ENCODE measurements around the gene DHX15. TPM values are rescaled to one million over a fixed set of nuclear protein-coding genes. Genes with fewer than 3 reads are reported as not detected.

DHX15 gene
- total and polyA plus RNA-seq, 2 experiments from 2014 or later = 226 to 372 TPM

- H3K4me3 Mint-ChIP-seq = no peak overlapping the region
These were observed 40.0 kb upstream of the DHX15 start for GRCh38 chr4:24624381-24624780.

More at GRCh38 chr4:24624381-24624780, 40.0 kb upstream of the DHX15 start:
- Histone ChIP-seq H3K4me1 (ENCODE audit: insufficient read depth) (peaks cover 13% of the 10 kb centered on the region), H3K79me2 (replicated peaks; ENCODE audit: insufficient read depth) (no peaks in the 10 kb centered on the region), H3K27ac (ENCODE audit: low read depth) (no peak overlapping the region), H2AFZ (0 out of 2 replicates have a peak overlapping the region, but pooled peaks have one; percentile 21), H3K36me3 (ENCODE audit: insufficient read depth) (no peaks in the 10 kb centered on the region), H3K4me2 (no peak overlapping the region), H3F3A (replicated peaks; ENCODE audit: low read depth) (no peaks in the 10 kb centered on the region), H3K4me3 (no peak overlapping the region), H3K9me2 (ENCODE audit: insufficient read depth) (no peaks in the 10 kb centered on the region), H4K20me1 (replicated peaks; ENCODE audit: insufficient read depth) (no peaks in the 10 kb centered on the region), H3K27me3 (ENCODE audit: insufficient read depth) (no peaks in the 10 kb centered on the region)
- Mint-ChIP-seq H3K27me3 (ENCODE audit: insufficient read depth, low read depth, poor library complexity) (peaks cover 3% of the 10 kb centered on the region), H3K9me3 (peaks cover 19% of the 10 kb centered on the region), H3K4me1 (peaks cover 12% of the 10 kb centered on the region; the same call in 2 of the 3 replicates), H3K36me3 (ENCODE audit: low read depth) (peaks cover 12% of the 10 kb centered on the region), H3K27ac (no peak overlapping the region)
- TF ChIP-seq, protein P1, sequence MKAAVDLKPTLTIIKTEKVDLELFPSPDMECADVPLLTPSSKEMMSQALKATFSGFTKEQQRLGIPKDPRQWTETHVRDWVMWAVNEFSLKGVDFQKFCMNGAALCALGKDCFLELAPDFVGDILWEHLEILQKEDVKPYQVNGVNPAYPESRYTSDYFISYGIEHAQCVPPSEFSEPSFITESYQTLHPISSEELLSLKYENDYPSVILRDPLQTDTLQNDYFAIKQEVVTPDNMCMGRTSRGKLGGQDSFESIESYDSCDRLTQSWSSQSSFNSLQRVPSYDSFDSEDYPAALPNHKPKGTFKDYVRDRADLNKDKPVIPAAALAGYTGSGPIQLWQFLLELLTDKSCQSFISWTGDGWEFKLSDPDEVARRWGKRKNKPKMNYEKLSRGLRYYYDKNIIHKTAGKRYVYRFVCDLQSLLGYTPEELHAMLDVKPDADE (IDR thresholded peaks at IDR 0.05) = no peak
- TF ChIP-seq NANOG (IDR thresholded peaks at IDR 0.05; ENCODE audit: borderline replicate concordance) = no peak
- TF ChIP-seq, protein P2, sequence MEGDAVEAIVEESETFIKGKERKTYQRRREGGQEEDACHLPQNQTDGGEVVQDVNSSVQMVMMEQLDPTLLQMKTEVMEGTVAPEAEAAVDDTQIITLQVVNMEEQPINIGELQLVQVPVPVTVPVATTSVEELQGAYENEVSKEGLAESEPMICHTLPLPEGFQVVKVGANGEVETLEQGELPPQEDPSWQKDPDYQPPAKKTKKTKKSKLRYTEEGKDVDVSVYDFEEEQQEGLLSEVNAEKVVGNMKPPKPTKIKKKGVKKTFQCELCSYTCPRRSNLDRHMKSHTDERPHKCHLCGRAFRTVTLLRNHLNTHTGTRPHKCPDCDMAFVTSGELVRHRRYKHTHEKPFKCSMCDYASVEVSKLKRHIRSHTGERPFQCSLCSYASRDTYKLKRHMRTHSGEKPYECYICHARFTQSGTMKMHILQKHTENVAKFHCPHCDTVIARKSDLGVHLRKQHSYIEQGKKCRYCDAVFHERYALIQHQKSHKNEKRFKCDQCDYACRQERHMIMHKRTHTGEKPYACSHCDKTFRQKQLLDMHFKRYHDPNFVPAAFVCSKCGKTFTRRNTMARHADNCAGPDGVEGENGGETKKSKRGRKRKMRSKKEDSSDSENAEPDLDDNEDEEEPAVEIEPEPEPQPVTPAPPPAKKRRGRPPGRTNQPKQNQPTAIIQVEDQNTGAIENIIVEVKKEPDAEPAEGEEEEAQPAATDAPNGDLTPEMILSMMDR (conservative IDR thresholded peaks at IDR 0.05; ENCODE audit: low read depth in 2 of 2) = no peak
- TF ChIP-seq CREB1 (CRISPR knock-in tag; IDR thresholded peaks at IDR 0.05; ENCODE audit: low read depth) = no peak
- no peak for TF ChIP-seq ZNF114 (CRISPR knock-in tag; IDR thresholded peaks at IDR 0.05)
- no peak for TF ChIP-seq REST (IDR thresholded peaks at IDR 0.05; ENCODE audit: unreplicated experiment)
- TF ChIP-seq EZH2 (IDR thresholded peaks at IDR 0.05; ENCODE audit: low read depth, unreplicated experiment) = no peak
- no peak for TF ChIP-seq EZH2phosphoT487 (IDR thresholded peaks at IDR 0.05; ENCODE audit: unreplicated experiment)
- TF ChIP-seq ZNF331 (CRISPR knock-in tag; IDR thresholded peaks at IDR 0.05; ENCODE audit: low read depth) = no peak
- TF ChIP-seq ZNF462 (CRISPR knock-in tag; IDR thresholded peaks at IDR 0.05) = no peak
- no peak for DNase-seq (ENCODE audit: low spot score)
- no peak for ATAC-seq

Measured in GM23338 (cell line).